HPDE6-E6E7 (cell line): Measurements from ENCODE around the gene C6orf62.
"Not testable (repeated sequence)": the region's sequence is repeated elsewhere in the genome, so short reads cannot be mapped to it uniquely, and the experiment has no call there.

ENCODE experiments used
- DNase-seq: peaks from one replicate; pipeline ENCODE4 v3.0.0; 2011; ENCODE audit warnings: missing footprints; ENCODE audit errors: extremely low spot score

Gene C6orf62

GRCh38 chr6:24668066-24668996 lies 50.6 kb downstream of the C6orf62 start:
- not testable (repeated sequence) for DNase-seq

GRCh38 chr6:24667378-24667803 lies 51.6 kb downstream of the C6orf62 start:
- peak; percentile 22 for DNase-seq

GRCh38 chr6:24666641-24667377 lies 52.1 kb downstream of the C6orf62 start, which contains the start of the genes ACOT13 and TDP2:
TSS of gene ACOT13 (plus strand) at chr6:24667077. CDS start at chr6:24667264, 187 bp downstream.
TSS of gene TDP2 (minus strand) at chr6:24666899. CDS start at chr6:24666862, 37 bp downstream.
- DNase-seq = peak; percentile 95

GRCh38 chr6:24666097-24666640 lies 52.8 kb downstream of the C6orf62 start:
- peak; percentile 47 for DNase-seq

GRCh38 chr6:24664046-24664987 lies 54.6 kb downstream of the C6orf62 start:
- DNase-seq = no peak

- DNase-seq = no peak
These were observed 55.8 kb downstream of the C6orf62 start for GRCh38 chr6:24663189-24663588.

GRCh38 chr6:24662236-24662635 lies 56.7 kb downstream of the C6orf62 start:
- no peak for DNase-seq

- DNase-seq = not testable (repeated sequence)
These were observed 57.2 kb downstream of the C6orf62 start for GRCh38 chr6:24661759-24662158.

GRCh38 chr6:24660105-24660504 lies 58.8 kb downstream of the C6orf62 start:
- no peak for DNase-seq

GRCh38 chr6:24659561-24659960 lies 59.4 kb downstream of the C6orf62 start:
- no peak for DNase-seq

GRCh38 chr6:24658573-24659560 lies 60.1 kb downstream of the C6orf62 start:
- no peak for DNase-seq

GRCh38 chr6:24655215-24655614 lies 63.7 kb downstream of the C6orf62 start:
- DNase-seq = no peak
